Measurements from ENCODE around the gene IFT43. TPM values are rescaled to one million over a fixed set of nuclear protein-coding genes. Genes with fewer than 3 reads are reported as not detected.

The IFT43 gene
- polyA plus RNA-seq, 3 donors: 10.3 to 12.4 (median 10.5) TPM

DNA sequence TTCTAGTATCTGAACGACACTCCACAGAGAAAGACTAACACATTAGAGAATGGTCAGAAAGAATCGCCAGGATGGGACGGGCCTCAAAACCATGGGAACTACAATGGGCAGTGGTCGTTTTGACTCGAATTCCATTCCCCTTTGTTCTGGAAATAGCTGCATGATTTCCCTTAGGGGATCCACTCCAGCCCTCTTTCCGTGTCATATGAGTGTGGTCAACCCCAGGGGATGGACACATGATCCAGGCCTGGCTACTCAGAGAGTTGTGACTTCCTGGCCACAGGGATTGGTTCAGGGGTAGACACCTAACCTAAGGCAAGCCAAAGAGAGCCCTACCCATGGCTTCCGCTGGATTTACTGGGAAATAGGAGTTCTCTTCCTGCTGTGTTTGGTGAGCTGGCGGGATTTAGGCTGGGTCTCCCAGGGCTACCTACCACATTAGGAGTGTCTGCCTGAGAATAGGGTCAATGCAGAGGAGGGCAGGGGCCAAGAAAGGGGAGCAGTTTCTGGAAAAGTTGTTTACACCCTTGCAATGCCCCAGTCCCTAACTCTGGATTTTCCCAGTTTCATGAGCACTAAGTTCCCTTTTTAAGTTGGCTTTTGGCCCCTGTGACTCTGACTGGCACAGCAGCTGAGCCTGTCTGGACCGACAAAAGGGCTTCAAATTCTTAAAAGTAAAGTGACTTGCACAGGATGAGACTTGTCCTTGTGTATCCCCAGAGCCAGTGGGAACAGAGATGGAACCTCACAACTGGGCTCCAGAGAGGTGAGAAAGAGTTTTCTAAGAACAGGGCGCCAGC is 138.1 kb downstream of the IFT43 start:
- Histone ChIP-seq H3K27ac (ENCODE audit: low read depth in 1 of 2, low read length in 2 of 2) (no peak overlapping the region), H3K4me1 (ENCODE audit: control insufficient read depth in 1 of 2, insufficient read depth in 2 of 2, low read length in 2 of 2) (no peaks in the 10 kb centered on the region), H3K79me2 (ENCODE audit: insufficient read depth, low read length) (no peaks in the 10 kb centered on the region), H3K9me3 (replicated peaks in 1 of 2; ENCODE audit: control insufficient read depth in 1 of 2, insufficient read depth in 1 of 2, low read length in 2 of 2) (no peaks in the 10 kb centered on the region), H3K4me3 (replicated peaks in 1 of 3; ENCODE audit: low read depth in 2 of 3, low read length in 3 of 3) (no peak overlapping the region), H3K4me2 (replicated peaks; ENCODE audit: extremely low read depth, low read length, poor library complexity, severe bottlenecking) (no peak overlapping the region), H3K27me3 (ENCODE audit: control insufficient read depth in 2 of 2, insufficient read depth in 2 of 2, low read length in 2 of 2) (no peaks in the 10 kb centered on the region), H4K20me1 (ENCODE audit: insufficient read depth, low read length) (no peaks in the 10 kb centered on the region), H3K36me3 (replicated peaks in 1 of 2; ENCODE audit: control insufficient read depth in 1 of 2, insufficient read depth in 2 of 2, low read length in 2 of 2) (no peaks in the 10 kb centered on the region), H3K9ac (ENCODE audit: insufficient read depth, low read length, poor library complexity, severe bottlenecking) (no peak overlapping the region), H2AFZ (ENCODE audit: insufficient read depth, low read depth, low read length, poor library complexity, severe bottlenecking) (no peak overlapping the region)
- peaks cover 2 to 7% (median 7%) of the 10 kb centered on the region in 3 donors for H3K27me3 Mint-ChIP-seq (ENCODE audit: low read depth in 3 of 3)
- WGBS (ENCODE audit: insufficient coverage): 80% methylated on average over 7 of the region's 10 CpGs
- peak overlapping the region in 1 of 2 donors; percentile 40 for H3K4me3 Mint-ChIP-seq
- H3K9me3 Mint-ChIP-seq: peaks cover 0 to 6% (median 1%) of the 10 kb centered on the region in 7 donors
- peaks cover 2% of the 10 kb centered on the region for H3K4me1 Mint-ChIP-seq
- H3K27ac Mint-ChIP-seq: peak overlapping the region in 1 of 7 donors; percentile 37
- TF ChIP-seq, protein P1, sequence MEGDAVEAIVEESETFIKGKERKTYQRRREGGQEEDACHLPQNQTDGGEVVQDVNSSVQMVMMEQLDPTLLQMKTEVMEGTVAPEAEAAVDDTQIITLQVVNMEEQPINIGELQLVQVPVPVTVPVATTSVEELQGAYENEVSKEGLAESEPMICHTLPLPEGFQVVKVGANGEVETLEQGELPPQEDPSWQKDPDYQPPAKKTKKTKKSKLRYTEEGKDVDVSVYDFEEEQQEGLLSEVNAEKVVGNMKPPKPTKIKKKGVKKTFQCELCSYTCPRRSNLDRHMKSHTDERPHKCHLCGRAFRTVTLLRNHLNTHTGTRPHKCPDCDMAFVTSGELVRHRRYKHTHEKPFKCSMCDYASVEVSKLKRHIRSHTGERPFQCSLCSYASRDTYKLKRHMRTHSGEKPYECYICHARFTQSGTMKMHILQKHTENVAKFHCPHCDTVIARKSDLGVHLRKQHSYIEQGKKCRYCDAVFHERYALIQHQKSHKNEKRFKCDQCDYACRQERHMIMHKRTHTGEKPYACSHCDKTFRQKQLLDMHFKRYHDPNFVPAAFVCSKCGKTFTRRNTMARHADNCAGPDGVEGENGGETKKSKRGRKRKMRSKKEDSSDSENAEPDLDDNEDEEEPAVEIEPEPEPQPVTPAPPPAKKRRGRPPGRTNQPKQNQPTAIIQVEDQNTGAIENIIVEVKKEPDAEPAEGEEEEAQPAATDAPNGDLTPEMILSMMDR (IDR thresholded peaks at IDR 0.05): no peak
- DNase-seq: no peak
- no peaks in the 10 kb centered on the region for H3K36me3 Mint-ChIP-seq
- intact Hi-C loops (cut with micrococcal nuclease): no loop called here

DNA sequence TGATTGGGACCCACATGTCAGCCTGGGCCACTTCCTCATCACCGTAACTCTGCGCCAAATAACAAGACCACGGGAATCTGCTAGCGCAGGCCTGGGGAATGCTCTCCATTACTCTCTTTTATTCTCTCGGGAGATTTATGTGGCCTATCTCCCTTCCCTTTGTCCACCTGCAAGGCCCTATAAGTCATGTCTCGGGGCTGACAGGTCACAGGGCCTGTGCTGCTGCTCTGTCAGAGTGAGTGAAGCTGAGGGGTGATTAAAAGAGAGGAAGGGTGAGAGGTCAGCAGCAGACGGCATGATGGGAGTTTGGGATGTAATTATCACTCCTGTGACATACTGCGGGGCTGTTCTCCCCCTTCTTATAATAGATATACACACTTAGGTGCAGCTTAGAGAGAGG is 139.9 kb downstream of the IFT43 start:
- Histone ChIP-seq H3K79me2 (ENCODE audit: insufficient read depth, low read length) (no peaks in the 10 kb centered on the region), H3K4me1 (ENCODE audit: control insufficient read depth in 1 of 2, insufficient read depth in 2 of 2, low read length in 2 of 2) (no peaks in the 10 kb centered on the region), H3K9me3 (replicated peaks in 1 of 2; ENCODE audit: control insufficient read depth in 1 of 2, insufficient read depth in 1 of 2, low read length in 2 of 2) (no peaks in the 10 kb centered on the region), H4K20me1 (ENCODE audit: insufficient read depth, low read length) (no peaks in the 10 kb centered on the region), H2AFZ (ENCODE audit: insufficient read depth, low read depth, low read length, poor library complexity, severe bottlenecking) (no peak overlapping the region), H3K27ac (ENCODE audit: low read depth in 1 of 2, low read length in 2 of 2) (no peak overlapping the region), H3K4me2 (replicated peaks; ENCODE audit: extremely low read depth, low read length, poor library complexity, severe bottlenecking) (no peak overlapping the region), H3K36me3 (replicated peaks in 1 of 2; ENCODE audit: control insufficient read depth in 1 of 2, insufficient read depth in 2 of 2, low read length in 2 of 2) (no peaks in the 10 kb centered on the region), H3K9ac (ENCODE audit: insufficient read depth, low read length, poor library complexity, severe bottlenecking) (no peak overlapping the region), H3K27me3 (ENCODE audit: control insufficient read depth in 2 of 2, insufficient read depth in 2 of 2, low read length in 2 of 2) (peaks cover 4 to 8% of the 10 kb centered on the region in 2 donors), H3K4me3 (replicated peaks in 1 of 3; ENCODE audit: low read depth in 2 of 3, low read length in 3 of 3) (no peak overlapping the region)
- Mint-ChIP-seq H3K27ac (no peak overlapping the region), H3K4me3 (no peak overlapping the region), H3K36me3 (no peaks in the 10 kb centered on the region), H3K4me1 (peaks cover 2% of the 10 kb centered on the region), H3K9me3 (peaks cover 0 to 6% (median 1%) of the 10 kb centered on the region in 7 donors), H3K27me3 (ENCODE audit: low read depth in 3 of 3) (peaks cover 5 to 22% (median 7%) of the 10 kb centered on the region in 3 donors)
- WGBS (ENCODE audit: insufficient coverage): 70% methylated on average over 5 of the region's 8 CpGs
- TF ChIP-seq, protein P1 (IDR thresholded peaks at IDR 0.05): no peak
- no peak for DNase-seq
- intact Hi-C loops (cut with micrococcal nuclease): no loop called here
